Caco-2 (cell line): ENCODE data around the gene GPR137B. TPM values are rescaled to one million over a fixed set of nuclear protein-coding genes. Genes with fewer than 3 reads are reported as not detected.

Experiments used
- BruUV-seq: library from RNA; stranded (reverse); fragments of 400-500 nt; replicated peaks from 2 replicates; lab custom pipeline; 2021; lab: Mats Ljungman, UMichigan
- CTCF ChIA-PET: fragments of 300-600 bp; sonication (Branson Sonifier 250); formaldehyde crosslinking; loops from one replicate; lab custom pipeline; 2022; ENCODE audit warnings: antibody characterized with exemption; lab: Charles Lee
- POLR2A ChIA-PET: fragments of 300-600 bp; sonication (Branson Sonifier 250); formaldehyde crosslinking; loops from one replicate; lab custom pipeline; 2022; ENCODE audit warnings: antibody characterized with exemption; lab: Charles Lee
- DNase-seq, 2 experiments: peaks; one replicate each; pipeline versions ENCODE4 v3.0.0 to v3.0.0-alpha.2; 2020 to 2022
- H3K27me3 ChIP-seq: replicated peaks from 2 replicates; pipeline ENCODE4 v1.6.0; 2011; ENCODE audit warnings: low read length; ENCODE audit not compliant: control insufficient read depth, insufficient read depth
- H3K36me3 ChIP-seq: 2 replicates; pipeline ENCODE4 v1.5.1; 2011; ENCODE audit warnings: low read length; ENCODE audit not compliant: control insufficient read depth, insufficient read depth
- H3K4me1 ChIP-seq: fragments of 250-450 bp; sonication (Bioruptor Pico); 2 replicates; pipeline ENCODE4 v1.5.1; 2020; ENCODE audit warnings: mild to moderate bottlenecking
- H3K4me3 ChIP-seq: 2 replicates; pipeline ENCODE4 v1.5.1; 2011; ENCODE audit warnings: low read depth, mild to moderate bottlenecking, control low read depth, low read length
- H3K9me3 ChIP-seq: fragments of 250-450 bp; sonication (Bioruptor Pico); 2 replicates; pipeline ENCODE4 v1.5.1; 2020; ENCODE audit warnings: mild to moderate bottlenecking, moderate library complexity
- H3K27ac Mint-ChIP-seq: one replicate; pipeline ENCODE4 v1.8.0; 2022; ENCODE audit warnings: mixed read lengths; ENCODE audit not compliant: unreplicated experiment
- H3K27me3 Mint-ChIP-seq: one replicate; pipeline ENCODE4 v1.8.0; 2022; ENCODE audit warnings: mixed read lengths; ENCODE audit not compliant: insufficient read depth, unreplicated experiment
- H3K36me3 Mint-ChIP-seq: one replicate; pipeline ENCODE4 v1.8.0; 2022; ENCODE audit warnings: mild to moderate bottlenecking, mixed read lengths; ENCODE audit not compliant: insufficient read depth, unreplicated experiment
- H3K4me1 Mint-ChIP-seq: one replicate; pipeline ENCODE4 v1.8.0; 2022; ENCODE audit warnings: low read depth, mixed read lengths; ENCODE audit not compliant: unreplicated experiment
- H3K4me3 Mint-ChIP-seq: one replicate; pipeline ENCODE4 v1.8.0; 2022; ENCODE audit warnings: mild to moderate bottlenecking, moderate library complexity, mixed read lengths; ENCODE audit not compliant: unreplicated experiment
- H3K9me3 Mint-ChIP-seq: one replicate; pipeline ENCODE4 v1.8.0; 2022; ENCODE audit warnings: mixed read lengths; ENCODE audit not compliant: unreplicated experiment
- CTCF ChIP-seq, 2 experiments: fragments of 200-600 bp in 1 of 2; IDR thresholded peaks; 1 replicate in 1 of 2; 2 replicates in 1 of 2; pipeline versions ENCODE4 v1.5.1 to v1.8.0; 2011 to 2022; ENCODE audit warnings: antibody characterized with exemption in 1 of 2, control low read depth in 1 of 2, inconsistent platforms in 1 of 2, low read depth in 1 of 2, low read length in 1 of 2, mild to moderate bottlenecking in 1 of 2, moderate library complexity in 1 of 2; ENCODE audit not compliant: insufficient read depth in 1 of 2, severe bottlenecking in 1 of 2, unreplicated experiment in 1 of 2
- intact Hi-C: fragments of 100-400 bp; cut with micrococcal nuclease; formaldehyde crosslinking; loops from one replicate; pipeline ENCODE4 v1.10.0; 2022; ENCODE audit not compliant: unreplicated experiment
- total RNA-seq: library from RNA; stranded (reverse); gene quantifications from 2 replicates; pipeline ENCODE4 v1.2.3, GENCODE V29; 2022

The GPR137B gene
- total RNA-seq, 1 experiment from 2014 or later = 5.9 TPM

- POLR2A ChIA-PET = no interaction called here
- Mint-ChIP-seq H3K4me1 (no peaks in the 10 kb centered on the region), H3K36me3 (peaks cover 6% of the 10 kb centered on the region), H3K27me3 (no peaks in the 10 kb centered on the region), H3K27ac (no peak overlapping the region), H3K9me3 (peaks cover 35% of the 10 kb centered on the region), H3K4me3 (no peak overlapping the region)
- H3K4me3 ChIP-seq = no peak overlapping the region
- intact Hi-C loops = no loop called here
- no peaks in the 10 kb centered on the region for H3K27me3 ChIP-seq
- TF ChIP-seq CTCF (IDR thresholded peaks at IDR 0.05; ENCODE audit: insufficient read depth in 1 of 2, low read depth in 1 of 2, low read length in 1 of 2, severe bottlenecking in 1 of 2, unreplicated experiment in 1 of 2) = no peak
- H3K4me1 ChIP-seq = no peaks in the 10 kb centered on the region
- H3K36me3 ChIP-seq = no peaks in the 10 kb centered on the region
- no peak for DNase-seq
- no TSS peak for BruUV-seq
- CTCF ChIA-PET = no interaction called here
- 0 out of 2 replicates have a peak, but pooled peaks cover 4% of the 10 kb centered on the region for H3K9me3 ChIP-seq
These were observed 62.3 kb downstream of the GPR137B start for GRCh38 chr1:236204656-236205055.

GRCh38 chr1:236206548-236206947 lies 64.2 kb downstream of the GPR137B start:
- Histone ChIP-seq H3K4me3 (no peak overlapping the region), H3K36me3 (no peaks in the 10 kb centered on the region), H3K27me3 (no peaks in the 10 kb centered on the region), H3K4me1 (no peaks in the 10 kb centered on the region), H3K9me3 (no peaks in the 10 kb centered on the region)
- intact Hi-C loops = no loop called here
- no peak for DNase-seq
- no peak overlapping the region for H3K27ac Mint-ChIP-seq
- no peaks in the 10 kb centered on the region for H3K4me1 Mint-ChIP-seq
- no peaks in the 10 kb centered on the region for H3K27me3 Mint-ChIP-seq
- peaks cover 20% of the 10 kb centered on the region for H3K9me3 Mint-ChIP-seq
- ChIA-PET POLR2A (no interaction called here), CTCF (no interaction called here)
- peaks cover 6% of the 10 kb centered on the region for H3K36me3 Mint-ChIP-seq
- BruUV-seq = no TSS peak
- TF ChIP-seq CTCF (IDR thresholded peaks at IDR 0.05; ENCODE audit: insufficient read depth in 1 of 2, low read depth in 1 of 2, low read length in 1 of 2, severe bottlenecking in 1 of 2, unreplicated experiment in 1 of 2) = no peak
- H3K4me3 Mint-ChIP-seq = no peak overlapping the region

- no peak for TF ChIP-seq CTCF (IDR thresholded peaks at IDR 0.05; ENCODE audit: insufficient read depth in 1 of 2, low read depth in 1 of 2, low read length in 1 of 2, severe bottlenecking in 1 of 2, unreplicated experiment in 1 of 2)
- no peak overlapping the region for H3K4me3 ChIP-seq
- BruUV-seq = no TSS peak
- intact Hi-C loops = no loop called here
- H3K27me3 ChIP-seq = no peaks in the 10 kb centered on the region
- Mint-ChIP-seq H3K4me3 (no peak overlapping the region), H3K4me1 (no peaks in the 10 kb centered on the region), H3K27me3 (no peaks in the 10 kb centered on the region), H3K9me3 (peaks cover 17% of the 10 kb centered on the region), H3K27ac (no peak overlapping the region), H3K36me3 (peaks cover 6% of the 10 kb centered on the region)
- no peaks in the 10 kb centered on the region for H3K9me3 ChIP-seq
- H3K36me3 ChIP-seq = no peaks in the 10 kb centered on the region
- POLR2A ChIA-PET = no interaction called here
- CTCF ChIA-PET = no interaction called here
- H3K4me1 ChIP-seq = no peaks in the 10 kb centered on the region
- DNase-seq = no peak
These were observed 64.8 kb downstream of the GPR137B start for GRCh38 chr1:236207121-236207520.
